Measurements from ENCODE around the gene ANKRD63.

ANKRD63 gene

GRCh38 chr15:40293905-40294895 is 11.3 kb upstream of the ANKRD63 start:
- DNase-seq = no peak

DNA sequence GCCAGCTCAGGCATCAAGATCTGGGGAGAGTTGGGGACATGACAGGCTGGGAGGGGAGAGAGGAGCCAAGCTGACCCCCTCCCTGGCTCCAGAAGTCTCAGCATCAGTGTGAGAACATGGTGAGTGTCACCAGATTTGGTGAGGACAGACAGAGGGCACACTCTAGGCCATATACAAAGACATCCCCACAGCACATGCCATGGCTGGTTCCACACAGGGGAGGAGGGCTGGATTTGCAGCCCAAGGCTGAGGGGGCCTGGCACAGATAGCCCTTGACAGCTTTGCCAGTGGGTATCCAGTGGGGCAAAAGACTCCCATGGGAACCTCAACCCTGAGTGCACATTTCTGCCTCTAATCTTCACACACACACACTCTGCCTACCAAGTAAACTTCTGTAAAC is 10.1 kb upstream of the ANKRD63 start:
- no peak for DNase-seq

GRCh38 chr15:40292246-40292645 is 9.4 kb upstream of the ANKRD63 start:
- no peak for DNase-seq

DNA sequence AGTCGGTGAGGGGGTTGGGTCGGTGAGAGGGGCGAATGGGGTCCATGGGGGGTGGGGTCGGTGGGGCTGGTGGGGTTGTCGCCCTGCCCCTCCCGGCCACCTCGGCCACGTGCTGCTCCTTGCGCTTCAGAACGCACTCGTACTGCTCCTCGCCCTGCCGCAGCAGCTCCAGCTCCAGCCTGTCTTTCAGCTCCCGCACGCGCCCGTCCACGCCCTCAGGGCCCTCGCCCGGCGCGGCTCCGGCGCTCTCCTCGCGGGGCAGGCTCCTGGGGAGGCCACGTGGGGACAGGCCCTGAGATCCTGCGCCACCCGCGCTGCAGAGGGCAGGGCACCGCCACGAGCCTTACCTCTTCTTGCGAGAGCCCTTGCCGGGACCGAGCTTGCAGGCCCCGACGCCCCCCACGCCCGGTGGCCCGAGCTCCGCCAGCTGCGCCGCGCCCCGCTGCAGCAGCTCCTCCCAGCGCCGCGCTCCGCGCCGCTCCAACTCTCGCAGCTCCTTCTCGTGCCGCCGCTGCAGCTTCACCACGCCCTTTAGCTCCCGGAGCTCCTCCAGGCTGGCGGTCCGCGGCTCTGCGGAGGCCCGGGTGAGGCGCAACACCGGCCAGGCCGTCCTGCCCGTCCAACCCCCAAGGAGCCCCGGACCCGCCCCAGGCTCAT is 8.2 kb upstream of the ANKRD63 start:
- no peak for DNase-seq

DNA sequence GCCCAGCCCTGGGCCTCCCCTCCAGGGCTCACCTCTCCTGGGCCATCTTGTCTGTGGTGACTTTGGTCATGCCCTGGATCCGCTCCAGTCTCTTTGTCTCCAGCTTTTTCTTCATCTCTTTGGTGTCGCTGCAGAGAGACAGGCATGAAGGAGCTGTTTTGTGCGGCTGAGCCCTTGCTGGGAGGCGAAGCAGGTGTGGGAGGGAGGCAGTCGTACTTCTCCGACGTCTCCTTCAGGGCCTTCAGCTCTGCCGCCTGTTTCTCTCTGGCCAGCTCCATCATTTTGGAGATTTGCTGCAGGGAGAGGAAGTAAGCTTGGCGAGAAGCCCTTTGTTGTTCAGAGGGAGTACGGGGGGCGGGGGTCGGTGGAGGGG is 7.7 kb upstream of the ANKRD63 start:
- no peak for DNase-seq

DNA sequence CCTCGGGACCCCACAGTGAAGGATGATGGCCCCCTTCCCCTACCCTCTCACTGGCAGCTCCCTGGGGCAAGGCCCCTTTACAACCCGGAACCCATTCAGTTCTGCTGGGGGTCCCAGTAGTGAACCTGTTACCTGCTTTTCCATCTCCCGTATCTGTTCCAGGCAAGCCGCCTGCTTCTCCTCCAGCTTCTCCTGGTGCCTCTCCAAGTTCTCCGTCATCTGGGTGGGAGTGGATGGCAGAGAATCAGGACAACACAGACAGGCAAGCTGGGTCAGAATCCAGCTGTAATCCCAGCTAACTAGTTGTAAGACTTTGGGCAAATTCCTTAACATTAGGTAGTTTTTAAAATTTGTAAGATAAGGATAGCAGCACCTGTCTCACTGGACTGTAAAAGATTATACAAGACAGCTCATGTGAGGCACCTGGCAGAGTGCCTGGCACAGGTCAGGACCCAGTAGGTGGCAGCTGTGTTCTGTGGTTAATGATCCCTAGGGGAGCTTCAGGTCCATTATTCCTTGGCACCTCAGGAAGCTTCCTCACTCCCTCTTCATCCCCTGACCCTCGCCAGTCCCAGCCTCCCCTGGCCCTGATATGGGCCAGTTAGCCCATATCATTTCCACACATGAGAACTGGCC is 6.4 kb upstream of the ANKRD63 start:
- DNase-seq = no peak

DNA sequence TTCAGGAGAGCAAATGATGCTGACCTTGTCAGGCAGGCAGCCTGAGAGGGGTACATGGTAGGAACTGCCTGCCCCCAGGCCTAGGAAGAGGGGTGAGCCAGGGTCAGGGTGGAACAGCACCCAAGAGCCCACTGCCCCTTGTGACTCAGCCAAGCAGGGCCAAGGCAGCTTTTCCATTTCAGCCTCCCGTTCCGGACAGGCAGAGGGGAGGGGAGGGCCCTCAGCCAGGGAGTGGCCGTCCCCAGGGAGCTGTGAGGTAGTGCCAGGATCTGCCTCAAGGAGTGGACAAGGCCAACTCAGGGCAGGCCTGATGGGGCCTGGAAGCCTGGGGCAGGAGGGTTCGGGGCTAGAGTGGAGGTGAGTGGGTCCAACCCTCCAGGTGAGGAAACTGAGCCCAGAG is 5.1 kb upstream of the ANKRD63 start:
- DNase-seq = no peak

DNA sequence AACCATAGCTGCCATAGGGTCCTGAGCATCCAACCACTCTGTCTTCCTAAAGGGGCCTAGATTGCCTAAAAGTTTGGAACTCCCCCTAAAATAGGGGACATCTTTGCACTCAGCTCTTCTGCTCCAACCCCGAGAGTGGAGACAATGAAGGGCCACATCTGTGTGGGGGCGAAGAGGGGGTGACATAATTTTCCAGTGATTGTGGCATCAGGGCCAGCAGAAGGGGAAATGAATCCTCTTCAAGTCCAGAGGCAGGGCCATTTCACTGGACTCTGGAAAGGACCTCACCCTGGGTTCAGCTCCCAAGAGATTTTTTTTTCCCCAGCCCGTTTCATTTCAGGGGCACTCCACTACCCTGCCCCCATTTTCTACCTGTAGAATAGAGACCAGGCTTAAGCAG is 4.6 kb upstream of the ANKRD63 start:
- no peak for DNase-seq

GRCh38 chr15:40286794-40287193 is 3.9 kb upstream of the ANKRD63 start:
- no peak for DNase-seq

DNA sequence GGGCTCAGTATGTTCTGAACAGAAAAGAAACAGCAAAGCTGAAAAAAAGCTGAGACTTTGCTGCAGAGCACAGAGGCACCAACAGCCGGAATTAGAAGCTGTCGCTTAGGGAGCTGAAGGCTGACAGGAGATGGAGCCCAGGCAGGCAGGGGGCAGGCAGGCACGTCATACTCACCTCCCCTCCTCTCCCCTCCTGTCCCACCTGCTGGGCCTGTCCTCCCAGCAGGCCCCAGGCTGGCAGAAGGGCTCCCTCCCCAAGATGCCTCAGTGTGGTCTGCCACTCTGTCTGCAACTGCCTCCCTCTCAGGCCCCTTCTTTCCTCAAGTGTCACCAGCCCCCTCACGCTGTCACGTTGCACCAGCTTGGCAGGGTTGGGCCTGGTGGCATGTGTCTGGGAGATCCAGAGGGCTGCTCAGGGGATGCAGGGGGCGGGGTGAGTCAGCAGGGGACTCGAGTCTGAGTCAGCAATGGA is 3.2 kb upstream of the ANKRD63 start:
- no peak for DNase-seq

- no peak for DNase-seq
Observed at GRCh38 chr15:40285554-40286011, 2.7 kb upstream of the ANKRD63 start.

DNA sequence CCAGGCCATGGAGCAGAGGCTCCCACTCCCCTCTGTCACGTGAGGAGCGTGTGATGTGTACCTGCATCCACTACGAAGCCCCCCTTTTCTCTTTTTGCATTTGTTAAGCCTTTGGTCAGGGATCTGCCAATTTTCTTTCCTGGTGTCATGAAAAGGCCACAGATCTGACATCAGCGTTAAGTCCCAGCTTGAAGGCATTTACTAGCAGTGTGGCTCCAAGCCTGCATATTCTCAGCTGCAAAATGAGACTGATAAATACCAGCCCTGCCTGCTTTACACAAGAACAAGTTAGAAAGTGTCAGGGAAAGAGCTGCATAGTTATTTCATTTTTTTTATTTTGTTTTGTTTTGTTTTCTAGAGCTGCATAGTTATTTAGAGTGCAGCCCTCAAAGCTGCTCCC is 2.3 kb upstream of the ANKRD63 start:
- no peak for DNase-seq

DNA sequence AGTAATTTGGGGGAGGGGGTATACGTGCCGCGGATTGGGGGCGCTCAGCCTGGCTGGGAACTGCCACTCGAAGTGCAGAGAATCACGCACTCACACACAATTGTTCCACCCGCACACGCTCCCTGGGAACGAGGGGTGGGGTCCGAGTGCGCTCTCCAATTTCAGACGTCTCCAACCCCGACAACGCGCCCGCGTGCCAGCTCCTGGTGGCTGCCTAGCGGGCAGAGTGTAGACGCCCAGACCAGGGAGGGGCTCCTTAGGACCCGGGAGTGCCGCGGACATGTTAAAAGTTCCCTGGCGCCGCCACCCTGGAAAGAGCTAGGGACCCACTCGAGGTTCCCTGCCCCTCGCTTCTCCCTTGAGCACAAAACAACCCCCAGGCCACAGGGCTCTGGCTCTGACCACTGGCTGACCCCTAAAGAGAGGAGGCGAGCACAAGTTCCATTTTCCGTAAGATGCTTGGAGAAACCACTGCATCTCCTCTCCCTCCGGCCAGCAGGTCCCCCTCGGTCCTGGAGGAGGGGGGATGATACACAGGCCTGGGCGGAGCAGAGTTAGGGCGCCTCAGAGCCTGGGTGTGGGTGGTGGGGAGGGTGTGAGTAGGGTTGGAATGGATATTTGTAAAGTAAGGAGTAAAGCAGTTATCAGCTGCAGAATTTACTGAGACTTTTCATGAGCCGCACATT is 894 bp upstream of the ANKRD63 start:
- DNase-seq = no peak

DNA sequence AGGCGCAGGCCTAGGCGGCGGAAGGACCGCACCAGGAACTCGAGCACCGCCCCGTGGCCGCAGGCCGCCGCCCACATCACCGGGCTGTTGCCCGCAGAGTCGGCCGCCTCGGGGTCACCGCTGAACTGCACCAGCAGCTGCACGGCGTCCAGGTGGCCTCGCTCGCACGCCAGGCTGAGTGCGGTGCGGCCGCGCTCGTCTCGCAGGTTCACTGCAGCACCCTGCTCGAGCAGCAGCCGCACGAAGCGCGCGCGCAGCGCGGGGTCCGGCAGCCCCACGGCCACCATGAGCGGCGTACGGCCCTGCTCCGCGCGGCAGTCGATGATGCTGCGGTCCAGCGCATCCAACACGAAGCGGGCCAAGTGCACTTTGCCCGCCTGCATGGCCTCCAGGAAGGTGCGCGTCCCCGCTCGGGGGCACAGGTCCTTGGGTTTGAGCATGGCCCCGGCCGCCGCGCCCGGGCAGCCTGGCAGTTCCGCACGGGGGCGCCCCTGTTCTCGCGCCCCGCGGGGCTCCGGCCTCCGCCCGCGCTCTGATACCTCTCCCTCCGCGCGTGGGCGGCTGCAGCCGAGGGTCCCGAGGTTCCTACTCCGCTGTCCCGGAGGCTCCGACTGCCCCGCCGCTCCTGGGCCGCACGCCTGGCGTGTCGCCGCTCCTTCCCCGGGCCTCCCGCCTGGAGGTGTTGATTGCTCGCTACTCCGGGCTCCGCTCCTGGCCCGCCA is 556 bp downstream of the ANKRD63 start:
- DNase-seq = no peak

DNA sequence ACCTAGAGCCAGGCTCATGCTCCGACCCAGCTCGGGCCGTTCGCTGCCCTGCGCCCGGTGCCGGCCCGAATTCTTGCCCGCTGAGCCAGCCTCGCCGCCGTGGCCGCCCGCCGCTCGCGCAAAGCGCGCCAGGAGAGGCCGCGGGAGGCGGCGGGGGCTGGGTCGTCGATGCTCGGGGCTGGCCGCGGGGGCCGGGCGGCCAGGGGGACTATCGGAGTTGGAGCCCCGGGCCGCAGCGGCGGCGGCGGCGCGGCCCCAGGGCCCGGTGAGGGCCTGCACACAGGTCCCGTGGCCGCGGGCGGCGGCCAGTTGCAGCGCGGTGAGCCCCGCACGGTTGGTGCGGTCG is 1.1 kb downstream of the ANKRD63 start:
- no peak for DNase-seq

- DNase-seq = no peak
Observed at GRCh38 chr15:40281057-40281800, 1.6 kb downstream of the ANKRD63 start.

GRCh38 chr15:40280260-40281056 is 2.4 kb downstream of the ANKRD63 start:
- no peak for DNase-seq

DNA sequence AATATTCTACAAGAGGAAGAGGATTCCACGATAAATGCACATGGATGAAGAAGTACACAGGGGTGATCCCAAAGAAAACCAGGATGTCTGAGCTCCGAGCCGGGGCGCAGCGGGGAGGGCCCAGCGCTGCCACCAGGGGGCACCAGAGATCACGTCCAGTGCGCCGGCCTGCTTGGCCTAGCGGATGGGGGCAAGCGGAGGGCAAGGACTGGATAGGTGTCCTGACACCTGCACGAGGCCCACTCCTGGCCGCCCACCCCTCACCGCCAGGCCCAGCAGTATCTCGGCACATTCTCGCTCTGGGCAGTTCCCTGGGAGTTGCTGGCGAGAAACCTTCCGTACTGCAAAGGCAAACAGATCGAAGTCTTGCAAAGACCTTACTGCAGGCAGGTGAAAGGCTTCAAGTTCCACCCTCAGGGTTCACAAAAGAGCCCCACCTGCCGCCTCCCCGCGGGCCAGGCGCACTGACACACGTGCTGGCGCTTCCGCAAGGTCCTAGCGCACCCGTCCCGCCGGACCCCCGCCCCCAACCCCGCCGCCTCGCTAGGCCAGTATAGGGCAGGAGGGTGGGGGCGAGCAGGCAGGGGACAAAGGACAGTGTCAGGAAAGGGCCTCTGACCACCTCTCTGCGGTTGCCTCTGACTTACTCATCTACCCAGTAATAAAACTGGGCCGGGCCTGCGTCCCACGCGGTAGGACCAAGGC is 3.3 kb downstream of the ANKRD63 start:
- peak; percentile 48 for DNase-seq

DNA sequence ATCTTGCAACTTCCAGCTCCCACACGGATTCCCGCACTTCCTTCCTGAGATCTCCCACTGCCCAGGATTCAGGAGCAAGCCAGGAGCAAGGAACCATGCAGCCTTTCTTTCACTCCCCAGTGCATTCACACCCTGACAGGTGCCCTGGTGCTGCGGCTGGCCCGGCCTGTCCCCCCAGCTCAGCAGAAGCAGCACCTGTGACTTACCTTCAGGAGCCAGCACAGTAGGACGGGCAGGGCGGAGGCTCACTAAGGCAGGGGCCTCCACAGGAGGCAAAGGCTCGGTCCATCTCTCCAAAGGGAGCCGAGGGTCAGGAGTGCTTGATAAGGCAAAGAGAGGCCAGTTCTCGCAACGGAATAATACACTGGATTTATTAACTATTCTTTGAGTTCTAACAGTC is 4.8 kb downstream of the ANKRD63 start:
- no peak for DNase-seq

DNA sequence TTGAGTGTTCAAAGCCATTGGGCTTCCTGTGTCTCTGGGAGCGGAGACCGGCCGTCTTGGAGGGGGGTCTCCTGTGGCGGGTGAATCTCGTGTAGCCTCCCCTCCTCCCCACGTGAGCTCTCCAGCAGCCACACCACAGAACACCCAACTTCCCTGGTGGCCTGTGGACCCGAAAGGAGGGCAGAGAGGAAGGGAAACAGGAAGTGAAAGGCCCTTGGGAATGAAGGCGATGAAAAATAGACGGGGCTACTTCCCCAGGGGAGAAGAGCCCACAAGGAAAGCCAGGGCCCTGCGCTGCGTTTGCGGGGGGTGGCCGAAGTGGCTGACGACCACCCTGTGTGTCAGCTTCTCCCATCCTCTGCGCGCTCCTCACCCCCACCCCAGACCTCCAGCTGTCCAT is 5.4 kb downstream of the ANKRD63 start:
- DNase-seq = no peak
